Keratinocyte (primary cell): ENCODE data around the gene CSH2.

Source experiments
- EZH2 ChIP-seq: IDR thresholded peaks from one replicate; pipeline ENCODE4 v1.6.1; 2012; ENCODE audit warnings: inconsistent platforms, mild to moderate bottlenecking, low read length, moderate library complexity
- TF ChIP-seq, protein P1 (sequence below), 3 experiments: IDR thresholded peaks in 1 of 3; conservative IDR thresholded peaks in 1 of 3; optimal IDR thresholded peaks in 1 of 3; 2 replicates in 2 of 3; 3 replicates in 1 of 3; pipeline versions ENCODE3 to v1.5.1; 2011; ENCODE audit warnings: low read length in 3 of 3, mild to moderate bottlenecking in 3 of 3, moderate library complexity in 2 of 3, control low read depth in 1 of 3, inconsistent platforms in 1 of 3; ENCODE audit not compliant: insufficient read depth in 2 of 3; ENCODE audit errors: extremely low read depth in 1 of 3

DNA sequence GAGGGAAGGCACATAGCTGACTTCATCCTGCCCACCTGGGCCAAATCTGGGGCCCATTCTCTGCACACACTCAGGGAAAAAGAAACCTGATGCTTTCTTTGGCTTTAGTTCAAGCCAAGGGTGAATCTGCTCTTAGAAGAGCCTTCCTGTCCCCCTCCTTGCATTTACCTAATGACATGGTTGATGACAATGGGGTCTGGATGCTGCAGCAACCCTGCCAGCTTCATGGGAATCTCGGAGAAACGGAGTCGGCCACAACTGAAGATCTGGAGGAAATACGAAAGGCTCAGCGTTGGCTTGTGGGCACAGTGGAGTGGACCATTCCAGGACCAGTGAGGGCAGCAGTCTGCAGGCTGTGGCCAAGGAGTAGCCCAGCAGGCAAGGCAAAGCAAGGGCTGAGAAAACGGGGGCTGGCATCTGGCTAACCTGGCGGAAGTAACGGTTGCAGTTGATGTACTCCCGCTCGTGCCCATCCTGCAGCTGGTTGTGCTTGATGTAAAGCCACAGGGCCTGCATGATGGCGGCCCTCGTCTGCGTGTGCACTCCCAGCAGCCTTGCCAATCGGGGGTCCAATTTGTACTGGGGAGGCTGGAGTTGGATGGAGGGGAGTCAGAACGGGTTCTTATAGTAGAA, 39.6 kb downstream of the CSH2 start:
- no peak for TF ChIP-seq EZH2
- TF ChIP-seq, protein P1, sequence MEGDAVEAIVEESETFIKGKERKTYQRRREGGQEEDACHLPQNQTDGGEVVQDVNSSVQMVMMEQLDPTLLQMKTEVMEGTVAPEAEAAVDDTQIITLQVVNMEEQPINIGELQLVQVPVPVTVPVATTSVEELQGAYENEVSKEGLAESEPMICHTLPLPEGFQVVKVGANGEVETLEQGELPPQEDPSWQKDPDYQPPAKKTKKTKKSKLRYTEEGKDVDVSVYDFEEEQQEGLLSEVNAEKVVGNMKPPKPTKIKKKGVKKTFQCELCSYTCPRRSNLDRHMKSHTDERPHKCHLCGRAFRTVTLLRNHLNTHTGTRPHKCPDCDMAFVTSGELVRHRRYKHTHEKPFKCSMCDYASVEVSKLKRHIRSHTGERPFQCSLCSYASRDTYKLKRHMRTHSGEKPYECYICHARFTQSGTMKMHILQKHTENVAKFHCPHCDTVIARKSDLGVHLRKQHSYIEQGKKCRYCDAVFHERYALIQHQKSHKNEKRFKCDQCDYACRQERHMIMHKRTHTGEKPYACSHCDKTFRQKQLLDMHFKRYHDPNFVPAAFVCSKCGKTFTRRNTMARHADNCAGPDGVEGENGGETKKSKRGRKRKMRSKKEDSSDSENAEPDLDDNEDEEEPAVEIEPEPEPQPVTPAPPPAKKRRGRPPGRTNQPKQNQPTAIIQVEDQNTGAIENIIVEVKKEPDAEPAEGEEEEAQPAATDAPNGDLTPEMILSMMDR (optimal IDR thresholded peaks at IDR 0.05 in 1 of 3, IDR thresholded peaks at IDR 0.05 in 1 of 3, conservative IDR thresholded peaks at IDR 0.05 in 1 of 3; ENCODE audit: extremely low read depth in 1 of 3, insufficient read depth in 2 of 3, low read length in 3 of 3), result no peak
